ENCODE results near the gene PTPRE. TPM values are rescaled to one million over a fixed set of nuclear protein-coding genes. Genes with fewer than 3 reads are reported as not detected.

The PTPRE gene
- total RNA-seq, 6 experiments from 2014 or later, result 2.3 to 9.2 (median 2.7) TPM

DNA sequence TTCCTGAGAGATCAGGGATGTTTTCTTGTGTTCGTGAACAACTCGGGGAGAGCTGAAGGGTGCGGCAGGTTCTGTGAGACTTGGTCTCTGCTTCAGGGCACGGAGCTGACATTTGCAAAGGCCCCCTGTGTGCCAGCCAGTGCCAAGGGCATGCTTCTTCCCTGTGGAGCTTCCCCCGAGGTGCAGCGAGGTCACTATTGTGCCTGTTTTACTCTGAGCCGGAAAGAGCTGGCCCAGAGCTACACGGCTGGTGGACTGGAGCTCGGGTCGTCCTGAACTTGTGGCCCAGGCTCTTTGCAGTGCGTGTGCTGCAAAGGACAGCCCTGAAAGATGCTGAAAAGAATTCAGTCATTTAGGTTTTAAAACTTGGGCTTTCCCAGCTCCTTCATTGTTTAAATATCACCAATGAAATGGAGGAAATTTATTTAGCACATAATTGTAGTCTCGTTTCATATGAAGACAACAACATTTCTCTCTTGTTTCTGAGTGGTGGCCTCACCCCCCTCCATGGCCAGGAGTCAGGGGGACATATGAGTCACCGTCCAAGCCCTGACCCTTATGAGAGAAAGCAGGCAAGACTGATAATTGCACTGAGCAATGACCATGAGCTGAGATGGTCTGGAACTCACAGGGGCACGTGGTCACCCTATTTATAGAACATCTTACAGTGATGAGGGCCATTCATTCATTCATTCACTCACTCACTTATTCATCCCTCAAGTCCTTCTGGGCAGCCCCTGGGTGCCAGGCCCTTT lies 102.6 kb downstream of the PTPRE start:
- H3K4me1 ChIP-seq, result peaks cover 0 to 6% (median 0%) of the 10 kb centered on the region in 4 donors
- 34% methylated on average over 6 of the region's 14 CpGs for WGBS (ENCODE audit: insufficient coverage, low coverage, low lambda C conversion rate, missing lambda C conversion rate)
- DNase-seq (peak in 1 of 3 donors; percentile 35), ATAC-seq (peak in 1 of 4 donors; percentile 16)
- intact Hi-C loops (cut with DNase I), result loop anchor here (5.0 to 10.0 kb wide), 3 partner anchors 102 to 135 kb away; partner anchors contain the start of gene PTPRE (in 2 of the 2)
- TF ChIP-seq, protein P1, sequence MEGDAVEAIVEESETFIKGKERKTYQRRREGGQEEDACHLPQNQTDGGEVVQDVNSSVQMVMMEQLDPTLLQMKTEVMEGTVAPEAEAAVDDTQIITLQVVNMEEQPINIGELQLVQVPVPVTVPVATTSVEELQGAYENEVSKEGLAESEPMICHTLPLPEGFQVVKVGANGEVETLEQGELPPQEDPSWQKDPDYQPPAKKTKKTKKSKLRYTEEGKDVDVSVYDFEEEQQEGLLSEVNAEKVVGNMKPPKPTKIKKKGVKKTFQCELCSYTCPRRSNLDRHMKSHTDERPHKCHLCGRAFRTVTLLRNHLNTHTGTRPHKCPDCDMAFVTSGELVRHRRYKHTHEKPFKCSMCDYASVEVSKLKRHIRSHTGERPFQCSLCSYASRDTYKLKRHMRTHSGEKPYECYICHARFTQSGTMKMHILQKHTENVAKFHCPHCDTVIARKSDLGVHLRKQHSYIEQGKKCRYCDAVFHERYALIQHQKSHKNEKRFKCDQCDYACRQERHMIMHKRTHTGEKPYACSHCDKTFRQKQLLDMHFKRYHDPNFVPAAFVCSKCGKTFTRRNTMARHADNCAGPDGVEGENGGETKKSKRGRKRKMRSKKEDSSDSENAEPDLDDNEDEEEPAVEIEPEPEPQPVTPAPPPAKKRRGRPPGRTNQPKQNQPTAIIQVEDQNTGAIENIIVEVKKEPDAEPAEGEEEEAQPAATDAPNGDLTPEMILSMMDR (IDR thresholded peaks at IDR 0.05), result no peak
- no peak for TF ChIP-seq POLR2A (IDR thresholded peaks at IDR 0.05)
- H3K27me3 ChIP-seq, result no peaks in the 10 kb centered on the region
- H3K9me3 ChIP-seq, result no peaks in the 10 kb centered on the region
- no peak overlapping the region for H3K4me3 ChIP-seq
- H3K36me3 ChIP-seq, result no peaks in the 10 kb centered on the region
- H3K27ac ChIP-seq, result no peak overlapping the region

DNA sequence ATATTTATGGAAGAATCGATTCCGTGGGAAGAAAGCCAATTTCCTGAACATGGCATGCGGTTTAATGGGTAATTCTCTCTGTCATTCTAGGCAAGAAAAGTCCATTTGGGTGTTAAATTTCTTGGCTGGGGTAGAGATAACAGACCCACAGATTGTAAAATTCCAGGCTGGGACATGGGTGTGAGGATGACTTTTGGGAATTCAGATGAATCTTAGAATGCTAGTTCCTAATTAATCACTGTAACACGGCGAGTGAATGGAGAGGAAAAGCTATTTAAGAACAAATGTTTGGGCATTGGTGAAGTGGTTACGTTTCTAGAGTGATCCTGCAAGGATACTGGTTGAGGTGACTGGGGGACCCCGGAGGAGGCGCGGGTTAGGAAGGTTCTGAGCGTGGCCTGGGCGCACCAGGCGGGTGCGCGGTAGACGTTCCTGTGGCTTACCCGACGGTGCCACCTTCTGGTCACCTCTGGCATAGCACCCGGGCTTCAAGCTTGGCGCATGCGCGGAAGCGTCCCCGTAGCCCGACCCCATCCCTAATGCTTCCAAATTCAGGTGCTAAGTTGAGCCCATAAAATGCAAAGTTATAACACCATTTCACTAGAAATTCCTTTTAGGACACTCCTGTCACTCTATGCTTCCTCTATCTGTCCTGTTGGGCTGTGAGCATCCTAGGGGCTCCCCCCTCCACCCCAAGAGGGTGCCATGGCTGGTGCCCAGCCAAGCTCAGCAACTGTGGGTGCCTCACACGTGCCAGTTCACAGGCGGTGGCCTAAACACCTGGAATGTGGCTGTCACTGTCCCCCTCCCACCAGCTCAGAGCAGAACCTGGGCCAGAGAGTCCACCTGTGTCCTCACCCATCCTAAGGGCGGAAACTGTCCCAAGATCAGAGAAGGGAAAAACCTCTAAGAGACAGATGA lies 104.4 kb downstream of the PTPRE start:
- H3K27me3 ChIP-seq, result no peaks in the 10 kb centered on the region
- H3K9me3 ChIP-seq, result no peaks in the 10 kb centered on the region
- H3K27ac ChIP-seq, result no peak overlapping the region
- ATAC-seq (peak; percentile 93 to 98 (median 98)), DNase-seq (peak; percentile 84 to 88 (median 85))
- TF ChIP-seq, protein P1 (IDR thresholded peaks at IDR 0.05), result peak; percentile 98 to 99 (median 99)
- no peak for TF ChIP-seq POLR2A (IDR thresholded peaks at IDR 0.05)
- H3K4me3 ChIP-seq, result no peak overlapping the region
- intact Hi-C loops (cut with DNase I), result loop anchor here (5.0 to 10.0 kb wide), 2 partner anchors 104 to 107 kb away; partner anchors contain the start of gene PTPRE (in 2 of the 2)
- 15% methylated on average over 18 of the region's 27 CpGs for WGBS (ENCODE audit: insufficient coverage, low coverage, low lambda C conversion rate, missing lambda C conversion rate)
- H3K36me3 ChIP-seq, result no peaks in the 10 kb centered on the region
- peaks cover 0 to 6% (median 0%) of the 10 kb centered on the region in 4 donors for H3K4me1 ChIP-seq

DNA sequence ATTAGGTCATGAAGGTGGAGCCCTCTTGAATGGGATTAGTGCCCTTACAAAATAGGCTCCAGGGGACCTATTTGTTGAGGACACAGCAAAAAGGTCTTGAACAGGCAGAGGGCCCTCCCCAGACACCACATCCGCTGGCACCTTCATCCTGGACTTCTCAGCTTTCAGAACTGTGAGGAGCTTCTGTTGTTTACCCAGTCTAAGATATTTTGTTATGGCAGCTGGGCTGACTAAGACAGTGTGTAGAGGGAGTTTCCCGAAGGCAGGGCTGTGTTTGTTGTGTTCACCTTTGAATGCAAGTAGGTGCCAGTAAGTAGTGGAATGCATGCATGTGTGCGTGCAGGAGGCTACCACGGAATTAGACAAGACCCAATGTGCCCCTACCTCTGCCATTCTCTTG lies 106.7 kb downstream of the PTPRE start:
- no peaks in the 10 kb centered on the region for H3K9me3 ChIP-seq
- ATAC-seq, result no peak
- intact Hi-C loops (cut with DNase I), result loop anchor here (5.0 to 10.0 kb wide), 2 partner anchors 106 to 109 kb away; partner anchors contain the start of gene PTPRE (in 2 of the 2)
- no peak overlapping the region for H3K27ac ChIP-seq
- no peak overlapping the region for H3K4me3 ChIP-seq
- no peak for DNase-seq
- TF ChIP-seq, protein P1 (IDR thresholded peaks at IDR 0.05), result no peak
- no peak for TF ChIP-seq POLR2A (IDR thresholded peaks at IDR 0.05)
- WGBS (ENCODE audit: insufficient coverage, low coverage, low lambda C conversion rate, missing lambda C conversion rate), result 100% methylated on average over 1 of the region's 4 CpGs
- H3K4me1 ChIP-seq, result peaks cover 0 to 6% (median 0%) of the 10 kb centered on the region in 4 donors
- H3K27me3 ChIP-seq, result no peaks in the 10 kb centered on the region
- no peaks in the 10 kb centered on the region for H3K36me3 ChIP-seq

DNA sequence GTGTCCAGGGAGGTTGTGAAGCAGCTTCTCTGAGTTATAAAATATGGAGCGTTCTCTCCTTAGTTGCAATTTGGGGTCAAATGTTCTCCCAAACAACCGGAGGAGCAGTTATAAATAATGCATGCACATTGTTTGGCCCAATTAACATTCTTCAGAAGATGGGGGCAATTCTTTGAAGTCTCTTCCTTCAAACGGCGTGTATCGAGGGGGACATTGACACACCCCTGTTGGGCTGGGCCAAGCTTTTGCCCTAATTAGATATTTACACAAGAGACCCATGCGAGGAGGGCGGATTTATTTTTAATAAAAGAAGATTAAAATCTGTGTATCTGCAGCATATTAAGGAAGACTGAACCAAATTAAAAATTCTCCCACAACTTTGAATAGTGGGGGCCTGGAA lies 107.3 kb downstream of the PTPRE start:
- 82% methylated on average over 6 of the region's 7 CpGs for WGBS (ENCODE audit: insufficient coverage, low coverage, low lambda C conversion rate, missing lambda C conversion rate)
- Histone ChIP-seq H3K36me3 (no peaks in the 10 kb centered on the region), H3K4me1 (peaks cover 0 to 6% (median 0%) of the 10 kb centered on the region in 4 donors), H3K4me3 (no peak overlapping the region), H3K27ac (no peak overlapping the region), H3K9me3 (no peaks in the 10 kb centered on the region), H3K27me3 (no peaks in the 10 kb centered on the region)
- TF ChIP-seq POLR2A (IDR thresholded peaks at IDR 0.05), result no peak
- TF ChIP-seq, protein P1 (IDR thresholded peaks at IDR 0.05), result no peak
- ATAC-seq, result no peak
- intact Hi-C loops (cut with DNase I), result loop anchor here (5.0 to 10.0 kb wide), 2 partner anchors 107 to 109 kb away; partner anchors contain the start of gene PTPRE (in 2 of the 2)
- DNase-seq, result no peak

All from right lobe of liver (tissue), 6 donors.